A549 (cell line): ENCODE results near the gene DENND4B. TPM values are rescaled to one million over a fixed set of nuclear protein-coding genes. Genes with fewer than 3 reads are reported as not detected.

ENCODE experiments used
- ATAC-seq, 2 experiments: fragments of 200-7000 bp in 1 of 2; fragments of >200 bp in 1 of 2; cut with Nextera tagmentation in 1 of 2; cut with Tn5 transposase in 1 of 2; 3 replicates each; pipeline versions ENCODE4 v1.8.0 to v1.9.1; 2018 to 2020; ENCODE audit warnings: mild to moderate bottlenecking in 1 of 2, moderate library complexity in 1 of 2
- CTCF ChIA-PET: fragments of 300-600 bp; sonication (Branson Sonifier 250); formaldehyde crosslinking; extraction: SDS; loops from one replicate; lab custom pipeline; 2021; ENCODE audit warnings: antibody characterized with exemption, inconsistent platforms; lab: Yijun Ruan, JAX
- POLR2A ChIA-PET: fragments of 350-600 bp; formaldehyde crosslinking; extraction: SDS; loops from one replicate; lab custom pipeline; 2021; ENCODE audit warnings: antibody characterized with exemption, inconsistent platforms; lab: Yijun Ruan, JAX
- DNase-seq, 2 experiments: peaks; one replicate each; pipeline versions ENCODE4 v3.0.0 to v3.0.0-alpha.2; 2011 to 2016; ENCODE audit warnings: low read depth in 1 of 2, low spot score in 1 of 2
- FAIRE-seq: peaks from 2 replicates; lab custom pipeline; 2011; peaks lifted over from hg19 to GRCh38; lab: Jason Lieb, UNC
- H3K27ac ChIP-seq, 2 experiments: fragments of >200 bp; sonication (Bioruptor Twin); formaldehyde crosslinking; 3 replicates each; pipeline ENCODE4 v1.5.1; 2016 to 2017
- H3K4me1 ChIP-seq: fragments of >200 bp; sonication (Bioruptor Twin); formaldehyde crosslinking; 3 replicates; pipeline ENCODE4 v1.6.1; 2016
- H3K4me2 ChIP-seq: fragments of >200 bp; sonication (Bioruptor Twin); formaldehyde crosslinking; 3 replicates; pipeline ENCODE4 v1.6.1; 2016
- H3K4me3 ChIP-seq: fragments of >200 bp; sonication (Bioruptor Twin); formaldehyde crosslinking; 3 replicates; pipeline ENCODE4 v1.5.1; 2016
- H3K9me3 ChIP-seq: fragments of >200 bp; sonication (Bioruptor Twin); formaldehyde crosslinking; 3 replicates; pipeline ENCODE4 v1.6.1; 2016
- CBX8 ChIP-seq: fragments of 200-600 bp; sonication (generic); IDR thresholded peaks from 2 replicates; pipeline ENCODE4 v1.6.1; 2016
- CEBPB ChIP-seq, 2 experiments: fragments of >200 bp in 1 of 2; sonication (Bioruptor Twin) in 1 of 2; formaldehyde crosslinking in 1 of 2; IDR thresholded peaks; 2 replicates each; pipeline ENCODE4 v1.6.1; 2012 to 2016
- CHD2 ChIP-seq: fragments of 150-350 bp; IDR thresholded peaks from 2 replicates; pipeline ENCODE4 v1.6.1; 2014; ENCODE audit warnings: low read length; ENCODE audit not compliant: partially characterized antibody
- CHD4 ChIP-seq: fragments of 200-600 bp; sonication (generic); IDR thresholded peaks from 2 replicates; pipeline ENCODE4 v1.6.1; 2016; ENCODE audit warnings: antibody characterized with exemption, mild to moderate bottlenecking, borderline replicate concordance
- EHF ChIP-seq: fragments of 250-450 bp; sonication (Bioruptor Pico); IDR thresholded peaks from 2 replicates; pipeline ENCODE4 v1.5.0; 2020; ENCODE audit warnings: mild to moderate bottlenecking
- EHMT2 ChIP-seq: fragments of 200-600 bp; sonication (generic); IDR thresholded peaks from 2 replicates; pipeline ENCODE4 v1.6.1; 2016; ENCODE audit warnings: antibody characterized with exemption, low read depth, mild to moderate bottlenecking, moderate library complexity
- FOSL2 ChIP-seq, 2 experiments: fragments of 450-650 bp in 1 of 2; fragments of >200 bp in 1 of 2; sonication (Bioruptor Twin) in 1 of 2; formaldehyde crosslinking; IDR thresholded peaks; 2 replicates each; pipeline versions ENCODE4 v1.5.0 to v1.6.1; 2016 to 2020; ENCODE audit warnings: mild to moderate bottlenecking in 1 of 2, moderate library complexity in 1 of 2
- HOXA7 ChIP-seq: fragments of 250-450 bp; sonication (Bioruptor Pico); IDR thresholded peaks from 2 replicates; pipeline ENCODE4 v1.5.0; 2020; ENCODE audit warnings: mild to moderate bottlenecking, moderate library complexity
- HOXB13 ChIP-seq: fragments of 250-450 bp; sonication (Bioruptor Pico); IDR thresholded peaks from 2 replicates; pipeline ENCODE4 v1.5.0; 2020; ENCODE audit warnings: low read depth, mild to moderate bottlenecking, moderate library complexity
- KDM1A ChIP-seq: fragments of 200-600 bp; sonication (generic); IDR thresholded peaks from 2 replicates; pipeline ENCODE4 v1.6.1; 2016; ENCODE audit warnings: low read depth, mild to moderate bottlenecking
- KDM5A ChIP-seq: fragments of 200-600 bp; sonication (generic); IDR thresholded peaks from 2 replicates; pipeline ENCODE4 v1.6.1; 2016; ENCODE audit warnings: antibody characterized with exemption, mild to moderate bottlenecking
- NFE2L2 ChIP-seq: fragments of 150-350 bp; conservative IDR thresholded peaks from 2 replicates; pipeline ENCODE4 v1.6.1; 2014; ENCODE audit warnings: low read length
- NR3C1 ChIP-seq: fragments of >200 bp; sonication (Bioruptor Twin); formaldehyde crosslinking; IDR thresholded peaks from 3 replicates; pipeline ENCODE4 v1.6.1; 2017
- PHF8 ChIP-seq: fragments of 200-600 bp; sonication (generic); IDR thresholded peaks from 2 replicates; pipeline ENCODE4 v1.6.1; 2016; ENCODE audit warnings: low read depth, mild to moderate bottlenecking, antibody characterized with exemption, moderate library complexity, borderline replicate concordance
- POLR2AphosphoS2 ChIP-seq: conservative IDR thresholded peaks from 2 replicates; pipeline ENCODE4 v1.6.1; 2012; ENCODE audit warnings: low read length, improper control_type of control experiment, inconsistent platforms
- RAD21 ChIP-seq, 2 experiments: fragments of >200 bp in 1 of 2; sonication (Bioruptor Twin) in 1 of 2; formaldehyde crosslinking in 1 of 2; IDR thresholded peaks in 1 of 2; conservative IDR thresholded peaks in 1 of 2; 2 replicates in 1 of 2; 3 replicates in 1 of 2; pipeline ENCODE4 v1.6.1; 2012 to 2018; ENCODE audit warnings: inconsistent platforms in 1 of 2
- RCOR1 ChIP-seq: fragments of 150-350 bp; IDR thresholded peaks from 2 replicates; pipeline ENCODE4 v1.6.1; 2014; ENCODE audit warnings: antibody characterized with exemption, low read length, low read depth
- RFX5 ChIP-seq: fragments of 450-650 bp; IDR thresholded peaks from 2 replicates; pipeline ENCODE4 v1.7.1; 2014; ENCODE audit warnings: antibody characterized with exemption, mild to moderate bottlenecking, moderate library complexity
- RNF2 ChIP-seq: fragments of 200-600 bp; sonication (generic); IDR thresholded peaks from 2 replicates; pipeline ENCODE4 v1.6.1; 2016; ENCODE audit warnings: low read depth, mild to moderate bottlenecking, antibody characterized with exemption, moderate library complexity, borderline replicate concordance
- SMC3 ChIP-seq: fragments of >200 bp; sonication (Bioruptor Twin); formaldehyde crosslinking; IDR thresholded peaks from 3 replicates; pipeline ENCODE4 v1.6.1; 2018; ENCODE audit warnings: inconsistent platforms
- SREBF2 ChIP-seq: fragments of 450-650 bp; IDR thresholded peaks from 2 replicates; pipeline ENCODE4 v1.6.1; 2014; ENCODE audit warnings: mild to moderate bottlenecking, moderate library complexity
- ZC3H11A ChIP-seq: fragments of 450-650 bp; IDR thresholded peaks from 2 replicates; pipeline ENCODE4 v1.6.1; 2014; ENCODE audit warnings: antibody characterized with exemption, mild to moderate bottlenecking
- ZFP36 ChIP-seq: fragments of 450-650 bp; IDR thresholded peaks from 2 replicates; pipeline ENCODE4 v1.6.1; 2014; ENCODE audit warnings: borderline replicate concordance; ENCODE audit not compliant: partially characterized antibody
- ZNF302 ChIP-seq: fragments of 250-450 bp; sonication (Bioruptor Pico); IDR thresholded peaks from 2 replicates; pipeline ENCODE4 v1.9.0; 2021; ENCODE audit warnings: inconsistent platforms, mild to moderate bottlenecking, moderate library complexity
- ZSCAN20 ChIP-seq: fragments of 250-450 bp; sonication (Bioruptor Pico); IDR thresholded peaks from 2 replicates; pipeline ENCODE4 v1.8.0; 2022; ENCODE audit warnings: mild to moderate bottlenecking, moderate library complexity
- WGBS: methylation state at CpG from one replicate; pipeline ENCODE4 v1.1.6; 2017; ENCODE audit errors: missing lambda C conversion rate; 5-methylcytosine and 5-hydroxymethylcytosine counted together
- polyA plus RNA-seq, 4 experiments: library from polyadenylated mRNA; depleted of rRNA in 3 of 4; stranded (reverse); fragments of >200 nt; fragmentation: RNase III in 1 of 4; extraction: RNeasy Plus Mini Kit Qiagen cat#74134 plus additional on column Dnase treatment in 1 of 4; gene quantifications; 2 replicates in 3 of 4; 3 replicates in 1 of 4; pipeline ENCODE4 v1.2.3, GENCODE V29; 2011 to 2017
- TF ChIP-seq, protein P1 (sequence below): fragments of >200 bp; sonication (Bioruptor Twin); formaldehyde crosslinking; IDR thresholded peaks from 3 replicates; pipeline ENCODE4 v1.6.1; 2016
- TF ChIP-seq, protein P2 (sequence below): fragments of 250-450 bp; sonication (Bioruptor Pico); IDR thresholded peaks from 2 replicates; pipeline ENCODE4 v1.5.0; 2021; ENCODE audit warnings: mild to moderate bottlenecking, moderate library complexity, borderline replicate concordance
- TF ChIP-seq, protein P3 (sequence below): fragments of >200 bp; sonication (Bioruptor Twin); formaldehyde crosslinking; IDR thresholded peaks from 2 replicates; pipeline ENCODE4 v1.6.1; 2016
- TF ChIP-seq, protein P4 (sequence below): IDR thresholded peaks from 2 replicates; pipeline ENCODE4 v1.6.1; 2012

DENND4B gene
- polyA plus RNA-seq, 2 of the 4 experiments (the other 2 are of a cell fraction): 18.7 to 43.3 TPM

DNA sequence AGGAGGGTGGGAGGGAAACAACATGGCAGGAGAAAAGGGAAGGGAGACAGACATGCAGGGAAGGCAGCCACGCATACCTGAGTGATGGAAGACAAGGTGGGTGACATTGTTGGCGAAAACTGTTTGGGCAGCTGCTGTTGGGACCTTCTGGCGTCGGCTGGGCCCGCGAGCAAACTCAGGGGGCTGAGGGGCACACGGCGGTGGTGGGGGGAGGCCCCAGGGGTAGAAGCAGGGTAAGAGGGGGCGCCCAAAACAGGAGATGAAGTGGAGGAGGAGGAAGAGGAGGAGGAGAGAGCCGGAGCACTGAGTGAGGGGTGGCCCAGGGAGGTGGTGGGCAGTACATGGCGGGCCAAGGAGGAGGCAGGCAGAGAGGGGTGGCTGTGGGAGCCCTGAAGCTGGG lies 4.7 kb upstream of the DENND4B start:
- H3K9me3 ChIP-seq: no peaks in the 10 kb centered on the region
- CTCF ChIA-PET: interaction anchor here (1.2 to 1.4 kb wide), 2 partner anchors 12 to 35 kb away, joined by 3 to 5 read pairs; partner anchors contain the start of genes RAB13 and SLC39A1
- no peak overlapping the region for H3K27ac ChIP-seq
- POLR2A ChIA-PET: no interaction called here
- no peak for DNase-seq
- no peak overlapping the region for H3K4me3 ChIP-seq
- no peak for ATAC-seq
- whole genome bisulfite sequencing: 87% methylated on average over 7 of the region's 11 CpGs
- no peak for FAIRE-seq
- H3K4me1 ChIP-seq: peaks cover 5% of the 10 kb centered on the region
- no peak overlapping the region for H3K4me2 ChIP-seq
- TF ChIP-seq RCOR1: no peak
- no peak for TF ChIP-seq RNF2
- TF ChIP-seq FOSL2 (IDR thresholded peaks at IDR 0.05): no peak
- no peak for TF ChIP-seq FOSL2 (CRISPR knock-in tag; IDR thresholded peaks at IDR 0.05)
- no peak for TF ChIP-seq RFX5
- TF ChIP-seq RAD21 (conservative IDR thresholded peaks at IDR 0.05 in 1 of 2, IDR thresholded peaks at IDR 0.05 in 1 of 2): no peak
- TF ChIP-seq HOXB13: no peak
- TF ChIP-seq KDM1A: no peak
- TF ChIP-seq NFE2L2: no peak
- no peak for TF ChIP-seq CHD4
- TF ChIP-seq EHF (CRISPR knock-in tag): no peak
- TF ChIP-seq, protein P1, sequence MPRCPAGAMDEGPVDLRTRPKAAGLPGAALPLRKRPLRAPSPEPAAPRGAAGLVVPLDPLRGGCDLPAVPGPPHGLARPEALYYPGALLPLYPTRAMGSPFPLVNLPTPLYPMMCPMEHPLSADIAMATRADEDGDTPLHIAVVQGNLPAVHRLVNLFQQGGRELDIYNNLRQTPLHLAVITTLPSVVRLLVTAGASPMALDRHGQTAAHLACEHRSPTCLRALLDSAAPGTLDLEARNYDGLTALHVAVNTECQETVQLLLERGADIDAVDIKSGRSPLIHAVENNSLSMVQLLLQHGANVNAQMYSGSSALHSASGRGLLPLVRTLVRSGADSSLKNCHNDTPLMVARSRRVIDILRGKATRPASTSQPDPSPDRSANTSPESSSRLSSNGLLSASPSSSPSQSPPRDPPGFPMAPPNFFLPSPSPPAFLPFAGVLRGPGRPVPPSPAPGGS: no peak
- TF ChIP-seq SREBF2: no peak
- no peak for TF ChIP-seq CBX8
- no peak for TF ChIP-seq EHMT2
- no peak for TF ChIP-seq ZNF302
- no peak for TF ChIP-seq ZC3H11A
- TF ChIP-seq, protein P2, sequence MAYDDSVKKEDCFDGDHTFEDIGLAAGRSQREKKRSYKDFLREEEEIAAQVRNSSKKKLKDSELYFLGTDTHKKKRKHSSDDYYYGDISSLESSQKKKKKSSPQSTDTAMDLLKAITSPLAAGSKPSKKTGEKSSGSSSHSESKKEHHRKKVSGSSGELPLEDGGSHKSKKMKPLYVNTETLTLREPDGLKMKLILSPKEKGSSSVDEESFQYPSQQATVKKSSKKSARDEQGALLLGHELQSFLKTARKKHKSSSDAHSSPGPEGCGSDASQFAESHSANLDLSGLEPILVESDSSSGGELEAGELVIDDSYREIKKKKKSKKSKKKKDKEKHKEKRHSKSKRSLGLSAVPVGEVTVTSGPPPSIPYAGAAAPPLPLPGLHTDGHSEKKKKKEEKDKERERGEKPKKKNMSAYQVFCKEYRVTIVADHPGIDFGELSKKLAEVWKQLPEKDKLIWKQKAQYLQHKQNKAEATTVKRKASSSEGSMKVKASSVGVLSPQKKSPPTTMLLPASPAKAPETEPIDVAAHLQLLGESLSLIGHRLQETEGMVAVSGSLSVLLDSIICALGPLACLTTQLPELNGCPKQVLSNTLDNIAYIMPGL (CRISPR knock-in tag): no peak
- no peak for TF ChIP-seq CEBPB (IDR thresholded peaks at IDR 0.05)
- TF ChIP-seq SMC3: no peak
- no peak for TF ChIP-seq KDM5A

- POLR2A ChIA-PET: interaction anchor here (0.5 to 2.0 kb wide), 16 partner anchors 10 to 1376 kb away, joined by 3 to 16 read pairs (median 3); partner anchors contain the start of genes CHTOP, CREB3L4, GATAD2B and INTS3
- FAIRE-seq: no peak
- peaks cover 16% of the 10 kb centered on the region for H3K4me1 ChIP-seq
- peak overlapping the region; percentile 98 to 99 for H3K27ac ChIP-seq
- peak; percentile 69 to 73 for ATAC-seq
- peak overlapping the region; percentile 99 for H3K4me3 ChIP-seq
- CTCF ChIA-PET: interaction anchor here (0.7 to 5.8 kb wide), 39 partner anchors 8 to 384 kb away, joined by 3 to 75 read pairs (median 4); partner anchors contain the start of genes CREB3L4, CRTC2, JTB and RAB13
- WGBS: under 1% methylated on average over 42 of the region's 95 CpGs
- no peaks in the 10 kb centered on the region for H3K9me3 ChIP-seq
- peak; percentile 58 to 61 for DNase-seq
- H3K4me2 ChIP-seq: peak overlapping the region; percentile 89
- no peak for TF ChIP-seq ZSCAN20 (CRISPR knock-in tag)
- no peak for TF ChIP-seq HOXA7 (CRISPR knock-in tag)
- TF ChIP-seq, protein P2 (CRISPR knock-in tag): no peak
- no peak for TF ChIP-seq EHF (CRISPR knock-in tag)
- no peak for TF ChIP-seq ZNF302
- no peak for TF ChIP-seq ZFP36
- TF ChIP-seq, protein P3, sequence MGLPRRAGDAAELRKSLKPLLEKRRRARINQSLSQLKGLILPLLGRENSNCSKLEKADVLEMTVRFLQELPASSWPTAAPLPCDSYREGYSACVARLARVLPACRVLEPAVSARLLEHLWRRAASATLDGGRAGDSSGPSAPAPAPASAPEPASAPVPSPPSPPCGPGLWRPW: no peak
- no peak for TF ChIP-seq CHD2
- TF ChIP-seq PHF8: 0 out of 2 replicates have a peak, but pooled peaks have one; percentile 20
- TF ChIP-seq NR3C1: no peak
- TF ChIP-seq, protein P4, sequence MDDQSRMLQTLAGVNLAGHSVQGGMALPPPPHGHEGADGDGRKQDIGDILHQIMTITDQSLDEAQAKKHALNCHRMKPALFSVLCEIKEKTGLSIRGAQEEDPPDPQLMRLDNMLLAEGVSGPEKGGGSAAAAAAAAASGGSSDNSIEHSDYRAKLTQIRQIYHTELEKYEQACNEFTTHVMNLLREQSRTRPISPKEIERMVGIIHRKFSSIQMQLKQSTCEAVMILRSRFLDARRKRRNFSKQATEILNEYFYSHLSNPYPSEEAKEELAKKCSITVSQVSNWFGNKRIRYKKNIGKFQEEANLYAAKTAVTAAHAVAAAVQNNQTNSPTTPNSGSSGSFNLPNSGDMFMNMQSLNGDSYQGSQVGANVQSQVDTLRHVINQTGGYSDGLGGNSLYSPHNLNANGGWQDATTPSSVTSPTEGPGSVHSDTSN: no peak
- TF ChIP-seq SREBF2: no peak
- no peak for TF ChIP-seq POLR2AphosphoS2
- TF ChIP-seq RAD21 (conservative IDR thresholded peaks at IDR 0.05 in 1 of 2, IDR thresholded peaks at IDR 0.05 in 1 of 2): no peak
- no peak for TF ChIP-seq KDM1A
Measured at GRCh38 chr1:153945795-153946621, 510 bp downstream of the DENND4B start.
